Stimulated activated naive B cell treated with anti-CD40 and anti-IgM and Interleukin-4, amounts not matched to agents 10 μg/mL and 1 μg/mL and 100 μg/mL, for 72 hours (primary cell): ENCODE results near the gene TOB1.
"Not testable (repeated sequence)": the region's sequence is repeated elsewhere in the genome, so short reads cannot be mapped to it uniquely, and the experiment has no call there.

Experiments
- ATAC-seq, 2 donors: fragments of 150-1000 bp; cut with Tn5 transposase; replicated peaks; 2 replicates each; pipeline ENCODE4 v1.10.0; 2021; ENCODE audit warnings: moderate library complexity in 1 of 2
- DNase-seq: peaks from one replicate; pipeline ENCODE4 v3.0.0; 2021
- H3K27ac Mint-ChIP-seq: one replicate; pipeline ENCODE4 v1.8.0; 2022; ENCODE audit warnings: mild to moderate bottlenecking, mixed read lengths
- H3K27me3 Mint-ChIP-seq, 2 donors: one replicate each; pipeline ENCODE4 v1.8.0; 2022; ENCODE audit warnings: mixed read lengths in 2 of 2
- H3K36me3 Mint-ChIP-seq, 2 donors: one replicate each; pipeline ENCODE4 v1.8.0; 2022; ENCODE audit warnings: mixed read lengths in 2 of 2, mild to moderate bottlenecking in 1 of 2
- H3K4me1 Mint-ChIP-seq, 2 donors: one replicate each; pipeline ENCODE4 v1.8.0; 2022; ENCODE audit warnings: mixed read lengths in 2 of 2, mild to moderate bottlenecking in 1 of 2
- H3K4me3 Mint-ChIP-seq, 2 donors: one replicate each; pipeline ENCODE4 v1.8.0; 2022; ENCODE audit warnings: mild to moderate bottlenecking in 2 of 2, mixed read lengths in 2 of 2, moderate library complexity in 1 of 2
- H3K9me3 Mint-ChIP-seq, 2 donors: one replicate each; pipeline ENCODE4 v1.8.0; 2022; ENCODE audit warnings: mixed read lengths in 2 of 2, mild to moderate bottlenecking in 1 of 2

TOB1 gene

GRCh38 chr17:50902372-50903353 is 36.5 kb upstream of the TOB1 start:
- Mint-ChIP-seq H3K4me1 (no peaks in the 10 kb centered on the region), H3K36me3 (no peaks in the 10 kb centered on the region), H3K4me3 (no peak overlapping the region), H3K27me3 (peaks cover 0 to 4% of the 10 kb centered on the region in 2 donors), H3K27ac (no peak overlapping the region), H3K9me3 (no peaks in the 10 kb centered on the region)
- DNase-seq (no peak), ATAC-seq (no peak)

GRCh38 chr17:50900383-50900892 is 34.3 kb upstream of the TOB1 start:
- Mint-ChIP-seq H3K27me3 (peaks cover 4% of the 10 kb centered on the region in 2 donors), H3K36me3 (no peaks in the 10 kb centered on the region), H3K4me1 (no peaks in the 10 kb centered on the region), H3K9me3 (no peaks in the 10 kb centered on the region), H3K4me3 (no peak overlapping the region), H3K27ac (no peak overlapping the region)
- DNase-seq = no peak
- ATAC-seq = no peak

- H3K4me1 Mint-ChIP-seq = no peaks in the 10 kb centered on the region
- no peaks in the 10 kb centered on the region for H3K9me3 Mint-ChIP-seq
These were observed 33.6 kb upstream of the TOB1 start for GRCh38 chr17:50899559-50900319.

GRCh38 chr17:50899005-50899460 is 32.9 kb upstream of the TOB1 start:
- H3K36me3 Mint-ChIP-seq = no peaks in the 10 kb centered on the region
- peaks cover 4% of the 10 kb centered on the region in 2 donors for H3K27me3 Mint-ChIP-seq
- H3K9me3 Mint-ChIP-seq = no peaks in the 10 kb centered on the region
- H3K4me3 Mint-ChIP-seq = no peak overlapping the region
- ATAC-seq (no peak), DNase-seq (no peak)
- H3K27ac Mint-ChIP-seq = no peak overlapping the region
- no peaks in the 10 kb centered on the region for H3K4me1 Mint-ChIP-seq

More at GRCh38 chr17:50899559-50900319, 33.6 kb upstream of the TOB1 start:
- ATAC-seq (no peak), DNase-seq (no peak)
- Mint-ChIP-seq H3K27ac (no peak overlapping the region), H3K4me3 (no peak overlapping the region), H3K27me3 (peaks cover 4% of the 10 kb centered on the region in 2 donors), H3K36me3 (no peaks in the 10 kb centered on the region)

DNA sequence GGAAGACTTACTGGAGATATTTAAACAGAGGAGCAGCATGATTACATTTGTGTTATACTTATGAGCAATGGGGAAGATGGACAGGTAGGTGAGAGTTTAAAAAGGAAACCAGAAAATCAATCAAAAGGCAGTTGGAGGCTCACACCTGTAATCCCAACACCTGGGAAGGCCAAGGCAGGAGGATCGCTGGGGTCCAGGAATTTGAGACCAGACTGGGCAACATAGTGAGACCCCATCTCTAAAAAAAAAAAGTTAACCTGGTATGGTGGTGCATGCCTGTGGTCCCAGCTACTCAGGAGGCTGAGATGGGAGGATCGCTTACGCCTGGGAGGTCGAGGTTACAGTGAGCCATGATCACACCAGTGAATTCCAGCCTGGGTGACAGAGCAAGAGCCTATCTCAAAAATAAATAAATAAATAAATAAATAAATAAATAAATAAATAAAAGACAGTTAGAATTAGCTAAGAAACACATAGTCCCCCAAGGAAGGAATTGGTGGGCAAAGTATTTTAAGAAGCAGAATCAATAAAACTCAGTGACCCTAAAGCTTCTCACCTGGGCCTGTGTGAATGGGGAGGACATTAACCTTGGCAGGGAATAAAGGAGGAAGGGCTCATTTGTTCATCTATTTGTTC is 32.3 kb upstream of the TOB1 start:
- DNase-seq (no peak), ATAC-seq (no peak)
- H3K27me3 Mint-ChIP-seq = peaks cover 4% of the 10 kb centered on the region in 2 donors
- no peaks in the 10 kb centered on the region for H3K36me3 Mint-ChIP-seq
- H3K4me1 Mint-ChIP-seq = no peaks in the 10 kb centered on the region
- no peak overlapping the region for H3K27ac Mint-ChIP-seq
- H3K4me3 Mint-ChIP-seq = no peak overlapping the region
- H3K9me3 Mint-ChIP-seq = no peaks in the 10 kb centered on the region

GRCh38 chr17:50894513-50894912 is 28.4 kb upstream of the TOB1 start:
- not testable (repeated sequence) for H3K4me3 Mint-ChIP-seq, H3K9me3 Mint-ChIP-seq, H3K4me1 Mint-ChIP-seq, H3K27ac Mint-ChIP-seq, H3K36me3 Mint-ChIP-seq, ATAC-seq, DNase-seq, H3K27me3 Mint-ChIP-seq

DNA sequence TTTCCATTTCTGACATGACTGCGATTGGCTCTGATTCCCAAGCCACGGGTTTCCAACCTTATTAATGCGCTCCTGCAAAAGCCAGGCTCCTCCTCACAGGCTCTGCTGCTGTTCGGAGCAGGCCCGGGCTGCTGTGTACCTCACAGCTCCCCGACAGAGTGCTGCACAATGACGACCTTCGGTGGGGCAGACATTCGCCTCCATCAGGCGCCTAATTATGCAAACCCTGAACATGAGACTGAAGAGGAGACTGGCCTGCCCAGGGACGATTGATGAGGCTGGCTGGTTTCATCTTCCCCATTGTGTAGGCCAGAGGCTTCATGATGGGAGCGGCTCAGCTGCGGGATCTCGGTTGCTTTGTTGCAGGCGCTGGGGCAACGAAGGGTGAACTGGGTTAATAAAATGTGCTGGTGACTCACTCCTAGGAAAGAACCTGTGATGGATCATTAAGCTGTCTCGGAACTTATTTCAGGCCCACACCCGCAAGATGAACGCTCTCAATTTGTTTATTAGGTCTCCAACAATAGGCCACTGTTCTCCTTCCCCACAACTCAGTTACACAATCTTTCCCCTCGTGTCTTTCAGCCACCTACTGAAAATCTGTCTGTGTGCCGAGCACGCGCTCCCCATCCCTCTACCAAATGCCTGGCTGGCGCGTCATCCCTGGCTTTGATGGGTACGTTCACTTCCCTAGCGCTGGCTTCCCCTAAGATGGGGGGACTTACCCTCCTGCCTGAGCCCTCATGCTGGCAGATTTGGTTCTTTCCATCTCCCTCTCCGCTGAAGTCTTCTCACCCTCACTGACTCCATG is 27.2 kb upstream of the TOB1 start:
- H3K4me3 Mint-ChIP-seq = no peak overlapping the region
- H3K27ac Mint-ChIP-seq = no peak overlapping the region
- DNase-seq = no peak
- no peaks in the 10 kb centered on the region for H3K4me1 Mint-ChIP-seq
- no peaks in the 10 kb centered on the region for H3K9me3 Mint-ChIP-seq
- peaks cover 4% of the 10 kb centered on the region in 2 donors for H3K27me3 Mint-ChIP-seq
- H3K36me3 Mint-ChIP-seq = no peaks in the 10 kb centered on the region
- no peak for ATAC-seq

GRCh38 chr17:50892101-50892776 is 26.1 kb upstream of the TOB1 start:
- Mint-ChIP-seq H3K27ac (no peak overlapping the region), H3K4me3 (no peak overlapping the region), H3K9me3 (no peaks in the 10 kb centered on the region), H3K4me1 (no peaks in the 10 kb centered on the region), H3K36me3 (no peaks in the 10 kb centered on the region), H3K27me3 (peaks cover 0 to 1% of the 10 kb centered on the region in 2 donors)
- no peak for ATAC-seq
- DNase-seq = no peak

GRCh38 chr17:50891577-50891989 is 25.4 kb upstream of the TOB1 start:
- Mint-ChIP-seq H3K4me3 (no peak overlapping the region), H3K27ac (no peak overlapping the region), H3K36me3 (no peaks in the 10 kb centered on the region), H3K27me3 (no peaks in the 10 kb centered on the region), H3K4me1 (no peaks in the 10 kb centered on the region), H3K9me3 (no peaks in the 10 kb centered on the region)
- ATAC-seq = no peak
- DNase-seq = no peak

DNA sequence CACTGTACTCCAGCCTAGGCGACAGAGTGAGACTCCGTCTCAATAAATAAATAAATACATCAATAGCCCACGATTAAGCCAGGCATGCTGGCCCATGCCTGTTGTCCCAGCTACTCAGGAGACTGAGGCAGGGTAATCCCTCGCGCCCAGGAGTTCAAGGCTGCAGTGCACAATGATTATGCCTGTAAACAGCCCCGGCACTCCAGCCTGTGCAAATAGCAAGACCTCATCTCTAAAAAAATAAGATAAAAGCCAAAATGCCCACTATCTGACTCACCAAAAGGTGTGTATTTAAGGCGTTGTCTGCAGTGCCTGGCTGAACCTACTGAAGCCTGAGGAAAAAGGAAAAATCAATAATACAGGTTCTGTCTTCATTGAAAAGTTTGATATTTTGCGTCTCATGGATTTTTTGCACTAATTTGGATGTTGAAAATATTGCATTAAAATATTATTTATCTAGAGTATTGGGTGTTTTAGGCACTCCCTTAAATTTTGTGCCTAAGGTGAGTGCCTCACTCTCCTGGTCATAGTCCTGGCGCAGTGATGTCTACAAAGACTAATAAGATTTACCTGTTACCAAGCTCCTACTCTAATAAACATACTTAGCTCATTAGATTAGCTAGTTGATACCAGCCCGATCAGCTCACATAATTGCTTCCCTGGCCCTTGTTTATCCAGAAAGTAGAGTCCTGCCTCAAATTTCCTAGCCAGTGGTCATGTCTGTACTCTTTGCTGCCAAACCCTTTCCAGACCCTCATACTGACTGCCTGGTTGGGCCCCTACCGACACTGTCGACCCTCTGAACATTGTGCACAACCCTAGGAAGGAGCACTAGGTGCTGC is 24.7 kb upstream of the TOB1 start:
- Mint-ChIP-seq H3K9me3 (no peaks in the 10 kb centered on the region), H3K36me3 (no peaks in the 10 kb centered on the region), H3K4me1 (no peaks in the 10 kb centered on the region), H3K4me3 (no peak overlapping the region), H3K27ac (no peak overlapping the region), H3K27me3 (no peaks in the 10 kb centered on the region)
- ATAC-seq (no peak), DNase-seq (no peak)

- Mint-ChIP-seq H3K4me3 (no peak overlapping the region), H3K4me1 (no peaks in the 10 kb centered on the region), H3K27ac (no peak overlapping the region), H3K9me3 (no peaks in the 10 kb centered on the region), H3K27me3 (no peaks in the 10 kb centered on the region), H3K36me3 (no peaks in the 10 kb centered on the region)
- ATAC-seq (no peak), DNase-seq (no peak)
These were observed 23.5 kb upstream of the TOB1 start for GRCh38 chr17:50889528-50890118.

- Mint-ChIP-seq H3K4me1 (peaks cover 10% of the 10 kb centered on the region in 2 donors), H3K27me3 (no peaks in the 10 kb centered on the region), H3K9me3 (no peaks in the 10 kb centered on the region), H3K36me3 (no peaks in the 10 kb centered on the region), H3K4me3 (no peak overlapping the region), H3K27ac (no peak overlapping the region)
- no peak for DNase-seq
- no peak for ATAC-seq
These were observed 21.6 kb upstream of the TOB1 start for GRCh38 chr17:50887705-50888245.
